HG03457 (cell line): ENCODE data around the gene GRK5.
A peak's percentile ranks its signal among the peaks of the same experiment; 100 is the strongest.

Experiments
- ATAC-seq: cut with Tn5 transposase; IDR thresholded peaks from one replicate; pipeline ENCODE4 v1.9.1; 2021; ENCODE audit warnings: moderate number of reproducible peaks; ENCODE audit not compliant: unreplicated experiment

The GRK5 gene

DNA sequence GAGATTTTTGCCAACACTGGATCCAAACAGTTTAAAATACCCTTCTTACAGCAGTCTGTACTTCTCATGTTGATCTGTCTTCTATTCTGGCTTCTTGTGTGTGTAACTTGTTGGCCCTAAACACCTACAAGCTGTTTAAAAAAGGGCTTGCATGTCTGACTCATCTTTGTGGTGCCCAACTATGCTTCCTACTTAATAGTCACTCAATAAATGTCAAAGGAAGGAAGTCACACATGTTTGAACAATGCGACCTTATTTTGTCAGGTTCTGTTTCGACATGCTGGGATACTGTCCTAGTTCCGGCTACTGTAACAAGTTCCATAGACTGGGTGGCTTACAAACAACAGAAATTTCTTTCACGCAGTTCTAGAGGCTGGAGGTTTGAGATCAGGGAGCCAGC, 9.4 kb upstream of the GRK5 start:
- no peak for ATAC-seq

DNA sequence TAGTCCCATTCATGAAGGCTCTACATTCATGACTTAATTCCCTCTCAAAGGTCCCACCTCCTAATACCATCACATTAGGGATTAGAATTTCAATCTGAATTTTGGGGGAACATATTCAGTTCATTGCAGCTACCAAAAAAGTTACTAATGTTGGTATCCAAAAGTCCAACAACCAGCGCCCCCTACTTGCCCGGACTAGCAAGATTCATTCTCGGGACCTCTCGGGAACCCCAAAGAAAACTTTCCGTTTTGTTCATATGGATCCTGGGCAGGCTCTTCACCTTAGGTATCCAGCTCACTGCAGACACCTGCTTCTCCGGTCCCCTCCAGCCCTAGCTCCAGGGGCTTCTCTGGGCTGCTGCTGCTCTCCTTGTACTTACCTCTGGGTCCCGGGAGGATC, 8.9 kb upstream of the GRK5 start:
- no peak for ATAC-seq

GRCh38 chr10:119199231-119199992, 8.0 kb upstream of the GRK5 start:
- ATAC-seq, result no peak

- ATAC-seq, result no peak
Measured at GRCh38 chr10:119201233-119201632, 6.1 kb upstream of the GRK5 start.

- ATAC-seq, result no peak
Measured at GRCh38 chr10:119203006-119203405, 4.4 kb upstream of the GRK5 start.

DNA sequence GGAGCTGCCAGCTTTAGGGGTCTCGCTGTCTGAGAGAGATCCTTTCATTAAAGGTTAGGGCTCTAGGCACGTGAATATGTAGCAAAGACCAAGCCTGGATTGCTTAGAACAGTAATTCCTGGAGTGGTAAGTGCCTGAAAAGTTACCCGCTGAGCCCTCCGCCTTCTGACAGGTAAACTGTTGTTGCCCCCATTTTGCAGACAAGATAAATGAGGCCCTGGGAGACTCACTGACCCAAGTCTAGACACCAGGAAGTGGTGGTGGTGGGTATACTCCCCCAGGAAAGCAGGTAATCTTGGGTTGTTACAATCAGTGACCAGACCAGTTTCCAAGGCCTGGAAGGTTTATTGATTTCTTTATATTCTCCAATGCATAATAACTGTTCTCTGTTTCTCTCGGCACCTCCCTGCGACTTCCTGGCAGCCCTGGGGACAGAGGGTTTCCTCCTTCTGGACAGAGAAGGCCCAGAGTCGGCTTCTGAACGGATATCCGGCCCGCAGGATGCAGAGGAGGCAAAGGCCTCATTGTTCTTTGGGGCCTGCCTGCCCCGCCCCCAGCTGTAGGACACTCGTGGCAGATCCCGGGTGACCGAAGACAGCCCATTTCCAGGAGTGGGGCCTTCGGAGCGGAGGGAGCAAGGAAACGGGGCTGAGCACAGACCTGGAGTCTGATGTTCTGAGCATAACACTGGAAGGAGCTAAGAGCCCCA, 1.3 kb upstream of the GRK5 start:
- ATAC-seq, result peak; percentile 12

GRCh38 chr10:119206603-119207365, 587 bp upstream of the GRK5 start:
- ATAC-seq, result peak; percentile 30

- peak; percentile 2 for ATAC-seq
Measured at GRCh38 chr10:119207713-119208552, 562 bp downstream of the GRK5 start.

DNA sequence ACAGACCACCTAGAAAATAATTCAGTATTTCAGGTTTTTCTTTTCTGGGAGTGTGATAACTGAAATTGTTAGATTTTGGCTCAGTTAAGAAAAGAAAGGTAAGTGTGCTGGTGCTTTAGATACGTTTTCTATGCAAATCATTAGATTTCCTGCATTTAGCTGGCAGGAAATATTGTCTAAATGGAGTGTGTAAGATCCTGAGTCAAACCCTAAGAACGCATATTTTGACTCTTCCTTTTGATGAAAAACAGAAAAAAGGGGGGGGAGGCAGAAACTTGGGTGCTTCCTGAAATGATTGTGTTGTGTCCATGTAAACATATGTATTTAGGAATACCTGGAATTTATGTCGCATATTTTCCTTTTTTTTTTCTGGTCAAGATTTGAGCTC, 1.2 kb downstream of the GRK5 start:
- ATAC-seq, result no peak

- no peak for ATAC-seq
Measured at GRCh38 chr10:119209035-119209735, 1.8 kb downstream of the GRK5 start.

DNA sequence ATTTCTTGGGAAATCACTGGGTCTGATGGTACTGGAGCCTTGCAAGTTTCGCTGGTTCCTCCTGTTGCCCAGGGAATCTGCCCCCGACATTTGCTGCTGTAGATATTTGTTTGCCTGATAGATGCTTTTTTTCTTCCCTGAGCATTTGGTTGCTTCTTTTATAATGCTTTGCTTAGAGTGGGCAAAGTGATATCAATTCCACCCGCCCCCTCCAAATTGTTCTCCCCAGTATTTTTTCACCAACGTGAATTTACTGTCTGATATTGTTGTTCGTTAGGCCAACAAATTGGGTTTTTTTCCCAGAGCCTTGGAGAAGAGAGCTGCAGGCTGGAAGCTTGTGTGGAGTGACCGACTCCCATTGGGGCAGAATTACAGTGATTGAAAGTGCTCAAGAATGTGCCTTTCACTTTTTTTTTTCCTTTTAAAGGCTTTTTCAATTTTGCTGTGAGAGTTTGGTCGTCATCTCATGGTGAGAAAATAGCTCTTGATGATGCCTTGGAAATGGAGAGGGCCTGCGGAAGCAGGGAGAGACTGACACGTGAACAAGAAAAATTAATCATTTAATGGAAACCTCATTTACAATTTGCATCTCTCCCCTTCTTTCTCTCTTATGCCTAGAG, 2.5 kb downstream of the GRK5 start:
- no peak for ATAC-seq

GRCh38 chr10:119210633-119211032, 3.3 kb downstream of the GRK5 start:
- no peak for ATAC-seq

- no peak for ATAC-seq
Measured at GRCh38 chr10:119211176-119211575, 3.8 kb downstream of the GRK5 start.

- no peak for ATAC-seq
Measured at GRCh38 chr10:119211625-119212441, 4.5 kb downstream of the GRK5 start.

GRCh38 chr10:119215371-119215770, 8.0 kb downstream of the GRK5 start:
- ATAC-seq, result no peak

DNA sequence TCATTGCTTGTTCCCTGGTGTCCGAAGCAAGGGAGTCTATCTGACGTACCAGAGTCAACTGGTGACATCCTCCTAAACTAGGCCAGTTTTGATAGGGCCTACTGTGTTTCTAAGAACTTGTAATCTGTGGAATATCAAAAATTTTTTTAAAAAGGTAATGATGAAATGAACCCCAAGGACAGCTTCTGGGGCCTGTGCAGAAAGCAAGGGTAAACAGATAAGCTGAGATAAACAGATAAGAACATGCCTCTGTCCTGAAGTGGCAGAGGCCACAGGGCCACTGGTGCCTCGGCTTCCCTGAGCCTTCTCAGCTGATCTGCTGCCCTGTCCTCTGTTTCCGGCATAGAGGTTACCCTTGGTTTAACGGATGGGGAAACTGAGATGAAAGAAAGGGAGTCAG, 8.8 kb downstream of the GRK5 start:
- no peak for ATAC-seq

DNA sequence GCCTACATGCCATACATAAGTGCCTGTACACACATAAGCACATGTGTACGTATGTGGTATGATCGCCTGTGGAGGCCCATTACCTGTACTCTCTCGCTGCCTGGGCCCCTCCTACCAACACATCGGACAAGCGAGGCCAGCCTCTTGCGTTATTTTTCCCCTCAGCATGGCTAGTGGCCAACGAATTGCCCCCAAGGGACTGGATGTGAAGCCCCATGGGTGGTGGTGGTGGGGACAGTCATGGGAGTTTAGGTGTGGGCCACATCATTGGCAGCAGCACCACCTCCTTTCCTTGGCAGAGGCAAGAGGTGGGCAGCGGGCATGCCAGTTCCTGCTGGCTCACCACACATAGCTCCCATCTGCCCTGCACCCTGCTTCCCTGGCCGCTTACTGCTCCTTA, 10.0 kb downstream of the GRK5 start:
- no peak for ATAC-seq

GRCh38 chr10:119217991-119218490, 10.7 kb downstream of the GRK5 start:
- no peak for ATAC-seq

DNA sequence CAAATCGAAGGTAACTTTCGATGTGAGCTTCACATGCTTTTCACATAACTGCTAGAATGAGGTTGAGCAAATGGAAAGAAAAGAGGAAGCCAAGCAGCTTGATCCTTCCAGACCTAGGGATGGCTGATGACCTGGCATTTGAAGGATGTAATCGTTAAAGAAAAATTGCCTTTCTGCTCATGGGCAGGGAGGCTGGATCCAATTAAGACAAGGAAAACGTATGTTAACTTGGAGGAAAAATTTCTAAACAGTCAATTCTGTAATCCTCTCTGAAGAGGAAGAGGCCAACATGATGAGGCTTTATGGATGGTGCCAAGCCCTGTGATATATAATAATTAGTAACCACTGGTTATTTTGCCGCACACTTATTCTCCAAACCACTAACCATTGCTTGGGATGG, 12.5 kb downstream of the GRK5 start:
- ATAC-seq, result no peak
